OCI-LY7 (cell line): ENCODE measurements around the gene SIRT5. TPM values are rescaled to one million over a fixed set of nuclear protein-coding genes. Genes with fewer than 3 reads are reported as not detected.

ENCODE experiments used
- BruUV-seq: library from RNA; stranded (reverse); fragments of 400-500 nt; replicated peaks from 2 replicates; lab custom pipeline; 2021; lab: Mats Ljungman, UMichigan
- CTCF ChIA-PET: fragments of 300-600 bp; sonication (Branson Sonifier 250); formaldehyde crosslinking; loops from one replicate; lab custom pipeline; 2022; ENCODE audit warnings: antibody characterized with exemption; ENCODE audit not compliant: unreplicated experiment; lab: Charles Lee
- POLR2A ChIA-PET: fragments of 300-600 bp; sonication (Branson Sonifier 250); formaldehyde crosslinking; loops from one replicate; lab custom pipeline; 2022; ENCODE audit warnings: antibody characterized with exemption; lab: Charles Lee
- DNase-seq: peaks from one replicate; pipeline ENCODE4 v3.0.0-alpha.2; 2015; ENCODE audit warnings: low spot score
- H2AFZ ChIP-seq: fragments of 200-600 bp; sonication (generic), shearing (Covaris generic); 2 replicates; pipeline ENCODE4 v1.6.1; 2014; ENCODE audit warnings: mild to moderate bottlenecking, antibody characterized with exemption, low read length, moderate library complexity
- H3K27ac ChIP-seq: fragments of 200-600 bp; sonication (generic); 2 replicates; pipeline ENCODE4 v1.5.1; 2014; ENCODE audit warnings: mixed run types, low read depth, mild to moderate bottlenecking, moderate library complexity, low read length, inconsistent platforms; ENCODE audit not compliant: poor library complexity, severe bottlenecking
- H3K36me3 ChIP-seq: fragments of 200-600 bp; sonication (generic); 2 replicates; pipeline ENCODE4 v1.6.1; 2014; ENCODE audit warnings: mild to moderate bottlenecking, antibody characterized with exemption, low read length, moderate library complexity, mixed read lengths; ENCODE audit not compliant: insufficient read depth
- H3K4me1 ChIP-seq: fragments of 200-600 bp; sonication (generic); 2 replicates; pipeline ENCODE4 v1.5.1; 2014; ENCODE audit warnings: mild to moderate bottlenecking, low read length; ENCODE audit not compliant: insufficient read depth, poor library complexity, severe bottlenecking
- H3K4me2 ChIP-seq: fragments of 200-600 bp; sonication (generic); 2 replicates; pipeline ENCODE4 v1.6.1; 2014; ENCODE audit warnings: mild to moderate bottlenecking, low read length
- H3K4me3 ChIP-seq: fragments of 200-600 bp; sonication (generic); 2 replicates; pipeline ENCODE4 v1.5.1; 2014; ENCODE audit warnings: mild to moderate bottlenecking, low read depth, low read length; ENCODE audit not compliant: poor library complexity, severe bottlenecking
- H3K79me2 ChIP-seq: fragments of 200-600 bp; sonication (generic); 2 replicates; pipeline ENCODE4 v1.6.1; 2016; ENCODE audit warnings: low read depth, mild to moderate bottlenecking, low read length, moderate library complexity, mixed read lengths; ENCODE audit not compliant: insufficient read depth
- H3K9me2 ChIP-seq: fragments of 200-600 bp; sonication (generic); 2 replicates; pipeline ENCODE4 v1.6.1; 2016; ENCODE audit warnings: mild to moderate bottlenecking, low read length, mixed read lengths; ENCODE audit not compliant: insufficient read depth
- H3K9me3 ChIP-seq: fragments of 200-600 bp; sonication (generic); 2 replicates; pipeline ENCODE4 v1.6.1; 2014; ENCODE audit warnings: mild to moderate bottlenecking, mixed run types, low read length, mixed read lengths
- H4K20me1 ChIP-seq: fragments of 200-600 bp; sonication (generic); 2 replicates; pipeline ENCODE4 v1.6.1; 2014; ENCODE audit warnings: mild to moderate bottlenecking, antibody characterized with exemption, low read length, moderate library complexity, mixed read lengths; ENCODE audit not compliant: insufficient read depth
- EZH2phosphoT487 ChIP-seq: fragments of 200-600 bp; sonication (generic); IDR thresholded peaks from 2 replicates; pipeline ENCODE4 v1.6.1; 2018; ENCODE audit warnings: low read depth, borderline replicate concordance, mild to moderate bottlenecking, mixed run types, antibody characterized with exemption, low read length, moderate library complexity, mixed read lengths
- intact Hi-C: fragments of 100-400 bp; cut with micrococcal nuclease; formaldehyde crosslinking; loops from one replicate; pipeline ENCODE4 v1.10.0; 2022; ENCODE audit not compliant: unreplicated experiment
- total RNA-seq, 2 experiments: library from RNA; depleted of rRNA in 1 of 2; stranded (reverse); fragments of >200 nt in 1 of 2; shearing (Covaris generic) in 1 of 2; gene quantifications; 2 replicates each; pipeline ENCODE4 v1.2.3, GENCODE V29; 2014 to 2022
- TF ChIP-seq, protein P1 (sequence below): fragments of 200-600 bp; sonication (generic); conservative IDR thresholded peaks from 2 replicates; pipeline ENCODE4 v1.5.1; 2014; ENCODE audit warnings: mild to moderate bottlenecking, antibody characterized with exemption, low read length, moderate library complexity, mixed read lengths

Gene SIRT5
- total RNA-seq, 2 experiments from 2014 or later: 17.6 to 23.6 TPM

DNA sequence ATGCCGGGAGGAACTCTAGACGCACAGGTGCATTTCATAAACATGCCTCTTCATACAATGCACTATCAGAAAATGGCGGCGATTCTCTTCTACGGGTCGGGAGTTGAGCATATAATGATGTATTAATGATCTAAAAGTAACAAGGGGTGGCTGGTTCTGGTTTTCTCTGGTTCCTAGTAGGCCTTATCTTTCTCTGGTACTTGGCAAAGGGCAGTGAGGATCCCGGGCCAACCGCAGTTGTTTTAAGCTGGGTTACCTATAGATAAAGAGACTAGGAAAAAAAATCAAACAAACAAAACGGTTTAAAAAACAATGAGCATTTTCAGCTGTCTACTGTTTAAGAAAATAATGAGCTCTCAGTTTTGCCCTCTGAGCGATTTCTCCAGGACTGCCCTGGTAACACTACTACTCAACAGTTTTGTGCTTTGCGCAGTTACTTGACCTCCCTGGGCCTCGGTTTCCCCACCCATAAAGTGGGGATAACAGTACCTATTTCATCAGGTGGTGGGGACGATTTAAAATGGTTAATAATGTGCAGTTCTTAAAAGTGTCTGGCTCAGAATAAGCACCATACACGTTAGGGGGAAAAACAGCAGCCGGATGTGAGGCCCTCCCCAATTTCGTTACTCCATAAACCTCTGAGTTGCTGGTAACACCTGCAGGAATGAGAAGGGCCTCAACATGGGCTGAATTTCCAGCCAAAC lies 1.3 kb upstream of the SIRT5 start:
- Histone ChIP-seq H2AFZ (peak overlapping the region; percentile 91; the same call in 1 of the 2 replicates), H3K4me2 (peak overlapping the region; percentile 96), H3K27ac (peak overlapping the region; percentile 89), H3K9me2 (no peaks in the 10 kb centered on the region), H3K36me3 (peaks cover 4% of the 10 kb centered on the region; the same call in 1 of the 2 replicates), H3K79me2 (peaks cover 16% of the 10 kb centered on the region; the same call in 1 of the 2 replicates), H3K4me3 (peak overlapping the region; percentile 76), H3K9me3 (peaks cover 17% of the 10 kb centered on the region), H3K4me1 (peaks cover 23% of the 10 kb centered on the region), H4K20me1 (no peaks in the 10 kb centered on the region)
- TF ChIP-seq, protein P1, sequence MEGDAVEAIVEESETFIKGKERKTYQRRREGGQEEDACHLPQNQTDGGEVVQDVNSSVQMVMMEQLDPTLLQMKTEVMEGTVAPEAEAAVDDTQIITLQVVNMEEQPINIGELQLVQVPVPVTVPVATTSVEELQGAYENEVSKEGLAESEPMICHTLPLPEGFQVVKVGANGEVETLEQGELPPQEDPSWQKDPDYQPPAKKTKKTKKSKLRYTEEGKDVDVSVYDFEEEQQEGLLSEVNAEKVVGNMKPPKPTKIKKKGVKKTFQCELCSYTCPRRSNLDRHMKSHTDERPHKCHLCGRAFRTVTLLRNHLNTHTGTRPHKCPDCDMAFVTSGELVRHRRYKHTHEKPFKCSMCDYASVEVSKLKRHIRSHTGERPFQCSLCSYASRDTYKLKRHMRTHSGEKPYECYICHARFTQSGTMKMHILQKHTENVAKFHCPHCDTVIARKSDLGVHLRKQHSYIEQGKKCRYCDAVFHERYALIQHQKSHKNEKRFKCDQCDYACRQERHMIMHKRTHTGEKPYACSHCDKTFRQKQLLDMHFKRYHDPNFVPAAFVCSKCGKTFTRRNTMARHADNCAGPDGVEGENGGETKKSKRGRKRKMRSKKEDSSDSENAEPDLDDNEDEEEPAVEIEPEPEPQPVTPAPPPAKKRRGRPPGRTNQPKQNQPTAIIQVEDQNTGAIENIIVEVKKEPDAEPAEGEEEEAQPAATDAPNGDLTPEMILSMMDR: no peak
- no peak for TF ChIP-seq EZH2phosphoT487
- POLR2A ChIA-PET: interaction anchor here (0.6 to 5.3 kb wide), 5 partner anchors 11 to 196 kb away, joined by 3 to 39 read pairs (median 8); no protein-coding TSS in a partner anchor
- CTCF ChIA-PET: interaction anchor here (0.8 to 1.4 kb wide), 2 partner anchors 43 to 120 kb away, joined by 3 to 5 read pairs; no protein-coding TSS in a partner anchor
- BruUV-seq: no TSS peak
- no peak for DNase-seq
- intact Hi-C loops: no loop called here

DNA sequence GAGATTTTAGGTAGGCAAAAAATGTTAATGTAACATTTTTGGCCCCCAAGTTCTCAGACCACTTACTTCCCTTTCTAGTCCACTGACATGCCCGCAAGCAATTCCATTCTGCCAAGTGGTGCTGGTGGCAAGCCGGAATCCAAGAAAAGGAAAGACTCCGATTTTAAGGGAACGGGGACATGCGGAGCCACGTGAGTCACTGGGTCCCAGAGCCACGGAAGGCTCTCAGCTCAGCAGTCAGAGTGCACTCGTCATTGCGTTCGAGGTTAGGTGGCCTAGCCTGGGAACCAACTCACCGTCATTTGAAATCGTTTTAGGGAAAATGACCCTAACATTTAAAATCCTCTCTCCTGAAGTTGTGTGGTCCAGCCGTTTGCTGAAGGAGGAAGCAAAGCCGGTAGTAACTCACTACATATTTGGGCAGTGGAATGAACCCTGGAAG lies 711 bp upstream of the SIRT5 start:
- H3K9me2 ChIP-seq: no peaks in the 10 kb centered on the region
- peaks cover 4% of the 10 kb centered on the region; the same call in 1 of the 2 replicates for H3K36me3 ChIP-seq
- no peaks in the 10 kb centered on the region for H4K20me1 ChIP-seq
- CTCF ChIA-PET: interaction anchor here (0.8 to 1.4 kb wide), 2 partner anchors 43 to 121 kb away, joined by 3 to 5 read pairs; no protein-coding TSS in a partner anchor
- H3K27ac ChIP-seq: peak overlapping the region; percentile 89
- peak overlapping the region; percentile 91 for H2AFZ ChIP-seq
- H3K4me2 ChIP-seq: peak overlapping the region; percentile 96
- intact Hi-C loops: loop anchor here (1.0 to 2.0 kb wide), 7 partner anchors 42 to 241 kb away; partner anchors contain the start of genes GFOD1, MCUR1, NOL7 and RANBP9
- peaks cover 23% of the 10 kb centered on the region for H3K4me1 ChIP-seq
- TSS peak; percentile 81 for BruUV-seq
- no peak for DNase-seq
- peak overlapping the region; percentile 76 for H3K4me3 ChIP-seq
- POLR2A ChIA-PET: interaction anchor here (0.6 to 5.3 kb wide), 8 partner anchors 12 to 245 kb away, joined by 3 to 39 read pairs (median 8); partner anchors contain the start of genes NOL7 and TBC1D7
- H3K79me2 ChIP-seq: peaks cover 16% of the 10 kb centered on the region; the same call in 1 of the 2 replicates
- peaks cover 18% of the 10 kb centered on the region for H3K9me3 ChIP-seq
- no peak for TF ChIP-seq EZH2phosphoT487
- TF ChIP-seq, protein P1: no peak
